Dendritic cell treated with granulocyte-macrophage colony-stimulating factor and Interleukin-4, amounts not matched to agents 40 ng/mL and 50 ng/mL, for 4 days (primary cell): ENCODE measurements around the gene TMPRSS11D.

ENCODE experiments used
- H3K27ac Mint-ChIP-seq: one replicate; pipeline ENCODE4 v1.8.0; 2022; ENCODE audit warnings: mild to moderate bottlenecking, mixed read lengths
- H3K27me3 Mint-ChIP-seq: one replicate; pipeline ENCODE4 v1.8.0; 2022; ENCODE audit warnings: mild to moderate bottlenecking, mixed read lengths
- H3K36me3 Mint-ChIP-seq: one replicate; pipeline ENCODE4 v1.8.0; 2022; ENCODE audit warnings: low read depth, mixed read lengths
- H3K4me1 Mint-ChIP-seq: one replicate; pipeline ENCODE4 v1.8.0; 2022; ENCODE audit warnings: low read depth, mixed read lengths
- H3K4me3 Mint-ChIP-seq: one replicate; pipeline ENCODE4 v1.8.0; 2022; ENCODE audit warnings: mild to moderate bottlenecking, moderate library complexity, mixed read lengths
- H3K9me3 Mint-ChIP-seq: one replicate; pipeline ENCODE4 v1.8.0; 2022; ENCODE audit warnings: mixed read lengths
- intact Hi-C: fragments of 100-400 bp; cut with micrococcal nuclease; formaldehyde crosslinking; loops from one replicate; pipeline ENCODE4 v1.15.0; 2022

Gene TMPRSS11D

GRCh38 chr4:67779631-67780030 lies 104.2 kb downstream of the TMPRSS11D start:
- no peaks in the 10 kb centered on the region for H3K27me3 Mint-ChIP-seq
- H3K27ac Mint-ChIP-seq, result no peak overlapping the region
- no peaks in the 10 kb centered on the region for H3K4me1 Mint-ChIP-seq
- no peak overlapping the region for H3K4me3 Mint-ChIP-seq
- H3K9me3 Mint-ChIP-seq, result no peaks in the 10 kb centered on the region
- intact Hi-C loops, result no loop called here
- no peaks in the 10 kb centered on the region for H3K36me3 Mint-ChIP-seq

DNA sequence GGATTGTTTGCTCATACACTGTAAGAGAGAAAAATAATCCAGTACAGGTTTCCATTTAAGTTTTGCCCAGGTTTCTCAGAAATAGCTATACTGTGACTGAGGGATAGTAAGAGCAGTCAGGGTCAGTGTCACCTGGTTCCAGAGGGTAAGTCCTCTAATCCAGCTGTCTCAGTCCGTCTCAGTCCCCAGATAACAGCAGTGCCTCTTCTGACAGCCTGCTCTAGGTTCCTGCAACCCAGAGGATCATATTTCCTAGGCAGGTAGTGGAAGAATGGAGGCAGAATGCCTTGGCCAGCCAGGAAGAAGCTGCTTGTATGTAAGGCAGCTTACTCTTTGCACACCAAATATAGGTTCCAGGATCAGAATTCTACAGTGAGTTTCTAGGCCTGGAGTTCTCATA lies 107.1 kb downstream of the TMPRSS11D start:
- Mint-ChIP-seq H3K9me3 (no peaks in the 10 kb centered on the region), H3K36me3 (no peaks in the 10 kb centered on the region), H3K4me3 (no peak overlapping the region), H3K27ac (no peak overlapping the region), H3K4me1 (no peaks in the 10 kb centered on the region), H3K27me3 (no peaks in the 10 kb centered on the region)
- intact Hi-C loops, result no loop called here
